Kidney epithelial cell (primary cell): ENCODE measurements around the gene DCLRE1B. TPM values are rescaled to one million over a fixed set of nuclear protein-coding genes. Genes with fewer than 3 reads are reported as not detected.

Experiments
- DNase-seq: peaks from one replicate; pipeline ENCODE4 v3.0.0-alpha.2; 2010; ENCODE audit warnings: low read depth
- H3K27me3 ChIP-seq: 2 replicates; pipeline ENCODE4 v1.6.0; 2011; ENCODE audit warnings: low read length; ENCODE audit not compliant: control insufficient read depth, insufficient read depth
- H3K36me3 ChIP-seq: 2 replicates; pipeline ENCODE4 v1.5.1; 2011; ENCODE audit warnings: low read length; ENCODE audit not compliant: control insufficient read depth, insufficient read depth
- H3K4me3 ChIP-seq: 2 replicates; pipeline ENCODE4 v1.5.1; 2011; ENCODE audit warnings: low read depth, mild to moderate bottlenecking, control low read depth, low read length
- CTCF ChIP-seq: IDR thresholded peaks from 2 replicates; pipeline ENCODE4 v1.5.1; 2011; ENCODE audit warnings: mild to moderate bottlenecking, moderate library complexity, low read length, control low read depth, inconsistent platforms; ENCODE audit not compliant: insufficient read depth, poor library complexity, severe bottlenecking
- total RNA-seq: library from RNA; depleted of rRNA; stranded (reverse); fragments of >200 nt; gene quantifications from 2 replicates; pipeline ENCODE4 v1.2.3, GENCODE V29; 2015

DCLRE1B gene
- total RNA-seq, 1 donor from 2014 or later: 7.5 TPM

GRCh38 chr1:113912594-113913311 lies 7.6 kb downstream of the DCLRE1B start:
- Histone ChIP-seq H3K36me3 (no peaks in the 10 kb centered on the region), H3K27me3 (no peaks in the 10 kb centered on the region)

GRCh38 chr1:113913312-113913668 lies 8.2 kb downstream of the DCLRE1B start:
- no peak overlapping the region for H3K4me3 ChIP-seq
- no peak for TF ChIP-seq CTCF
- H3K36me3 ChIP-seq: no peaks in the 10 kb centered on the region
- DNase-seq: no peak
- no peaks in the 10 kb centered on the region for H3K27me3 ChIP-seq

More at GRCh38 chr1:113912594-113913311, 7.6 kb downstream of the DCLRE1B start:
- H3K4me3 ChIP-seq: no peak overlapping the region
- TF ChIP-seq CTCF: no peak
- DNase-seq: no peak

DNA sequence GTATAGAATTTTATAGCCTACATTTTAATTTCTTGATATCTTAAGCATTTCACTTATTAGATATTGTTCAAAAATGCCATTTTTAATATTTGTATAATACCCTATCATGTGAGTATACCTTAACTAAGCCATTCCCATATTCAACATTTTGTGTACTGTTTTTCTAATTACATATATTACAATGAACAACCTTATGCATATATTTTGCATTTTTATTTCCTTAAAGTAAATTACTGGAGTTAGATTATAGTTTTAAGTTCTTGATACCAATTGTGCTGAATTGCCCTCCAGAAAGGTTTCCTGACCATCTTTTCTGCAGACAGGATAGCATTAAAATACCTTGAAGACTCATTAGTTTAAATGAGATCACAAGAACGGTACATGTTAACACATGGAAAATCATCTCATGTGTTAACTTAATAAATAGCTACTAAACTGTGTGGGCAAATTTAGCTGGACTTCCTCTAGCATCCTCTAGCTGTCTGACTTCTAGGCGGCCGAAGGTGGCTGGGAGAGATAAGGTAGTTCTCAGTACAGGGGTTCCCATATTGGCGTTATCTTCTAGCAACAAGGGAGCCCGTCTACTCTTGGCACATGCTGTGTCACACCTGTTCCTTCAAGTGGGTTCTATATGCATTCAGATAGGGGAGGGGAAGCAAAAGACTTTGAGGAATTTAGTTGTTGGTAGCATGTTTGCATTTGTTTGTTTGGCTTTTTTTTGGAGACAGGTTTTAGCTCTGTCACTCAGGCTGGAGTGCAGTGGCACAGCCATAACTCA lies 8.9 kb downstream of the DCLRE1B start:
- DNase-seq: no peak
- Histone ChIP-seq H3K36me3 (no peaks in the 10 kb centered on the region), H3K27me3 (no peaks in the 10 kb centered on the region), H3K4me3 (no peak overlapping the region)
- no peak for TF ChIP-seq CTCF

DNA sequence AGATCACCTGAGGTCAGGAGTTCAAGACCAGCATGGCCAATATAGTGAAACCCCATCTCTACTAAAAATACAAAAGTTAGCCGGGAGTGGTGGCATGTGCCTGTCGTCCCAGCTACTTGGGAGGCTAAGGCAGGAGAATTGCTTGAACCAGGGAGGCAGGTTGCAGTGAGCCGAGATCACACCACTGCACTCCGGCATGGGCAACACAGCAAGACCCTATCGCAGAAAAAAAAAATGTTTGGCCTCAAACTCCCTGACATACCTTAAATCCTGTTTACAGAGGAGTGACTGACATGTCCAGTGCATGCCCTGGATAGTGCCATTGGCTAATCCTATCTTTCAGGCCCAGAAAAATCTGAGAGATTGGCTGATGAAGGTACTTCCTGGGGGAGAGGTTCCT lies 11.8 kb downstream of the DCLRE1B start:
- Histone ChIP-seq H3K27me3 (no peaks in the 10 kb centered on the region), H3K4me3 (no peak overlapping the region), H3K36me3 (no peaks in the 10 kb centered on the region)
- TF ChIP-seq CTCF: no peak
- no peak for DNase-seq

GRCh38 chr1:113917400-113918082 lies 12.4 kb downstream of the DCLRE1B start:
- no peak for DNase-seq
- no peaks in the 10 kb centered on the region for H3K36me3 ChIP-seq
- H3K4me3 ChIP-seq: no peak overlapping the region
- H3K27me3 ChIP-seq: no peaks in the 10 kb centered on the region
- no peak for TF ChIP-seq CTCF
